Karpas-422 (cell line): ENCODE measurements around the gene GLIS2. TPM values are rescaled to one million over a fixed set of nuclear protein-coding genes. Genes with fewer than 3 reads are reported as not detected.

ENCODE experiments used
- DNase-seq: peaks from one replicate; pipeline ENCODE4 v3.0.0-alpha.2; 2015
- H2AFZ ChIP-seq: fragments of 200-600 bp; sonication (generic); 2 replicates; pipeline ENCODE4 v1.6.1; 2014; ENCODE audit warnings: antibody characterized with exemption, low read length, mixed read lengths
- H3K27ac ChIP-seq: fragments of 200-600 bp; sonication (generic); 2 replicates; pipeline ENCODE4 v1.5.1; 2014; ENCODE audit warnings: mild to moderate bottlenecking, low read length, moderate library complexity
- H3K27me3 ChIP-seq: fragments of 200-600 bp; sonication (generic); 2 replicates; pipeline ENCODE4 v1.6.1; 2014; ENCODE audit warnings: low read length, mixed read lengths
- H3K36me3 ChIP-seq: fragments of 200-600 bp; sonication (generic); 2 replicates; pipeline ENCODE4 v1.6.1; 2014; ENCODE audit warnings: low read length, mixed read lengths; ENCODE audit not compliant: insufficient read depth
- H3K4me1 ChIP-seq: fragments of 200-600 bp; sonication (generic); 2 replicates; pipeline ENCODE4 v1.6.1; 2014; ENCODE audit warnings: mild to moderate bottlenecking, low read length, mixed read lengths
- H3K4me2 ChIP-seq: fragments of 200-600 bp; sonication (generic); 2 replicates; pipeline ENCODE4 v1.6.1; 2014; ENCODE audit warnings: low read length, low read depth, mild to moderate bottlenecking; ENCODE audit not compliant: poor library complexity, severe bottlenecking
- H3K4me3 ChIP-seq: fragments of 200-600 bp; sonication (generic); 2 replicates; pipeline ENCODE4 v1.5.1; 2014; ENCODE audit warnings: mild to moderate bottlenecking, antibody characterized with exemption, low read length, mixed read lengths
- H3K79me2 ChIP-seq: fragments of 200-600 bp; sonication (generic); 2 replicates; pipeline ENCODE4 v1.6.1; 2014; ENCODE audit warnings: mild to moderate bottlenecking, low read length, mixed read lengths
- H3K9ac ChIP-seq: fragments of 200-600 bp; sonication (generic); 2 replicates; pipeline ENCODE4 v1.6.0; 2014; ENCODE audit warnings: low read length
- H3K9me2 ChIP-seq: fragments of 200-600 bp; sonication (generic), shearing (Covaris generic); replicated peaks from 2 replicates; pipeline ENCODE4 v1.6.0; 2014; ENCODE audit warnings: mild to moderate bottlenecking, low read length, moderate library complexity; ENCODE audit not compliant: insufficient read depth
- H3K9me3 ChIP-seq: fragments of 300-700, 200-600 bp; sonication (generic); 2 replicates; pipeline ENCODE4 v1.6.1; 2014; ENCODE audit warnings: low read length, mixed read lengths
- H4K20me1 ChIP-seq: fragments of 200-600 bp; sonication (generic); 2 replicates; pipeline ENCODE4 v1.6.1; 2014; ENCODE audit warnings: mild to moderate bottlenecking, antibody characterized with exemption, low read length, low read depth; ENCODE audit not compliant: insufficient read depth
- total RNA-seq: library from RNA; depleted of rRNA; stranded (reverse); fragments of >200 nt; shearing (Covaris generic); gene quantifications from 2 replicates; pipeline ENCODE4 v1.2.3, GENCODE V29; 2014; ENCODE audit warnings: low replicate concordance

The GLIS2 gene
- total RNA-seq, 1 experiment from 2014 or later: not detected

DNA sequence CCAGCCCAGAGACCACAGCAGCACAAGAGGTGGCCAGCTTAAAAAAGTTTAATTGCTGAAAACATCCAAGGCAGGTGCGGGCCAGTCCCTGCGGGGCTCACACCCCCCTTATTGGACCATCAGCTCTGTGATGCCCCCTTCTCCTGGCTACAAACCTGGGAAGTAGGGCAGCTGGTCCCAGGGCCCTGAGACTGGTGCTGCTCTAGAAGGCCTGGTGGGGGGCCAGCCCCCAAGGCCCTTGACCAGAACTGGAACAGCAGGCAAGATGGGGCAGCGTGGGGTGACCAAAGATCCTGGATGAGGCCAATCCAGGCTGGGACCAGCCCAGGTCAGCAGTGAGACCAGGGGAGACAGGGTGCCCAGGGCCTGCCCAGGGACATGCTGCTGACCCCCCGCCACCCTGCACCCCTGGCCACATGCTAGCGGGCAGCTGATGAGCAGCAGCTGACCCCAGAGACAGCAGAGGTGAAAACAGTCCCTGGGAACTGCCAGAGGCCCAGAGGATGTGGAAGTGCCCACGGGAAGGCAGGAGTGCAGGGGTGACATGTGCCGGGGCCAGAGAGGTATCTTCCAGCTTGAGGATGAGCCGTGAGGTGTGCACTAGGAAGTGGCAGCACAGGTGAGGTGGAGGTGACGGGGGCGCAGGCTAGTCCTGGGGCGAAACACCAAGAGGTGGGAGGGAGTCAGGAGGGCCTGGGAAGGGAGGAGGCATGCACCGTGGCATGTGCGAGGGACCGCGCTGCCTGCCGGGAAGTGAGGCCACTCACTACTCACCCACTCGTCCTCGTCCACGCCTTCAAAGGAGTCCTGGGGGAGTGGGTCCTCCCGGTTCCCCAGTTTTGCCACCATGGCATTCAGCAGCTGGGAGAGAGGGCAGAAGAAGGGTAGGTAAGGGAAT, 38.9 kb downstream of the GLIS2 start:
- H3K27ac ChIP-seq: no peak overlapping the region
- H3K4me1 ChIP-seq: peaks cover 22% of the 10 kb centered on the region
- H3K27me3 ChIP-seq: no peaks in the 10 kb centered on the region
- H3K36me3 ChIP-seq: peaks cover 9% of the 10 kb centered on the region
- DNase-seq: no peak
- H4K20me1 ChIP-seq: peaks cover 6% of the 10 kb centered on the region; the same call in 1 of the 2 replicates
- H2AFZ ChIP-seq: no peak overlapping the region
- H3K4me3 ChIP-seq: no peak overlapping the region
- H3K9ac ChIP-seq: no peak overlapping the region
- no peak overlapping the region for H3K4me2 ChIP-seq
- H3K79me2 ChIP-seq: peaks cover 13% of the 10 kb centered on the region
- H3K9me2 ChIP-seq: no peaks in the 10 kb centered on the region
- no peaks in the 10 kb centered on the region for H3K9me3 ChIP-seq

GRCh38 chr16:4356820-4357219, 41.0 kb downstream of the GLIS2 start:
- no peaks in the 10 kb centered on the region for H3K9me2 ChIP-seq
- no peak overlapping the region for H3K4me3 ChIP-seq
- no peak overlapping the region for H3K4me2 ChIP-seq
- peaks cover 21% of the 10 kb centered on the region for H3K36me3 ChIP-seq
- DNase-seq: no peak
- H4K20me1 ChIP-seq: peaks cover 9% of the 10 kb centered on the region; the same call in 1 of the 2 replicates
- peaks cover 34% of the 10 kb centered on the region for H3K4me1 ChIP-seq
- H3K27ac ChIP-seq: no peak overlapping the region
- no peaks in the 10 kb centered on the region for H3K79me2 ChIP-seq
- H3K9me3 ChIP-seq: no peaks in the 10 kb centered on the region
- H2AFZ ChIP-seq: no peak overlapping the region
- H3K9ac ChIP-seq: no peak overlapping the region
- no peaks in the 10 kb centered on the region for H3K27me3 ChIP-seq

GRCh38 chr16:4358236-4358635, 42.4 kb downstream of the GLIS2 start:
- H3K9me3 ChIP-seq: no peaks in the 10 kb centered on the region
- H3K4me3 ChIP-seq: no peak overlapping the region
- peaks cover 21% of the 10 kb centered on the region for H3K36me3 ChIP-seq
- H3K4me2 ChIP-seq: no peak overlapping the region
- peaks cover 41% of the 10 kb centered on the region for H3K4me1 ChIP-seq
- H3K9me2 ChIP-seq: no peaks in the 10 kb centered on the region
- H4K20me1 ChIP-seq: peaks cover 9% of the 10 kb centered on the region; the same call in 1 of the 2 replicates
- no peak for DNase-seq
- no peak overlapping the region for H3K27ac ChIP-seq
- H3K27me3 ChIP-seq: no peaks in the 10 kb centered on the region
- H3K79me2 ChIP-seq: no peaks in the 10 kb centered on the region
- H3K9ac ChIP-seq: no peak overlapping the region
- no peak overlapping the region for H2AFZ ChIP-seq

DNA sequence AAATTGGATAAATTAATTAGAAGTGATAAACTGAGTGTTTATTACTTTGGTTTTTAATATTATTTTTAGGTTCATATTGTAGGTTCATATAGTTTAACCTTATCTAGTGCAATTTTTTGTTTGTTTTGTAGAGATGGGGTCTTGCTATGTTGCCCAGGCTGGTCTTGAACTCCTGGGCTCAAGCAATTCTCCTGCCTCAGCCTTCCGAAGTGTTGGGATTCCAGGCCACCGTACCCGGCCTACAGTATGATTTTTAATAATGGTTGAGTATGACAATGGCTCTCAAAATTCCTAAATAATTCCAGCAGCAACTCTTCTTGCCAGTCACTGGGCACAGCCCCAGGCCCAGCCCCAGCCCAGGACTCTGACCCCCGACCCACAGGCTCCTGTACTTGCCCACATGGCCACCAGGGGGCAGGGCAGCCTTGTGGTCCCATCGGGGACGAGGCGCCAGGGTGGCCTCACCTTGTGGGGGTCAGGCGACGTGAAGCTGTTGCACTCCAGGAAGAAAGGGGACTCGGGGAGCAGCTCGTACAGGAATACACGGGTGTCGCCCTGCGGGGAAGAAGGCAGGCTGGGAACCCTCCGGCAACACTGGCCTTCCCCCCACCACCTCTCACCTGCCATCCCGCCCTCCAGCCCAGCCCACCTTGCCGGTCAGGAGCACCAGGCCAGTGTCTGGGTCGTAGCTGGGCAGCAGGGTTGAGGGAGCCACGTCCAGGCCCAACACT, 43.1 kb downstream of the GLIS2 start:
- Histone ChIP-seq H3K4me2 (no peak overlapping the region), H3K9me3 (no peaks in the 10 kb centered on the region), H3K4me3 (no peak overlapping the region), H3K9ac (no peak overlapping the region), H3K4me1 (peaks cover 49% of the 10 kb centered on the region), H3K27ac (no peak overlapping the region), H3K27me3 (no peaks in the 10 kb centered on the region), H4K20me1 (peaks cover 9% of the 10 kb centered on the region; the same call in 1 of the 2 replicates), H2AFZ (no peak overlapping the region), H3K79me2 (no peaks in the 10 kb centered on the region), H3K9me2 (no peaks in the 10 kb centered on the region), H3K36me3 (peaks cover 21% of the 10 kb centered on the region)
- DNase-seq: peak; percentile 89

DNA sequence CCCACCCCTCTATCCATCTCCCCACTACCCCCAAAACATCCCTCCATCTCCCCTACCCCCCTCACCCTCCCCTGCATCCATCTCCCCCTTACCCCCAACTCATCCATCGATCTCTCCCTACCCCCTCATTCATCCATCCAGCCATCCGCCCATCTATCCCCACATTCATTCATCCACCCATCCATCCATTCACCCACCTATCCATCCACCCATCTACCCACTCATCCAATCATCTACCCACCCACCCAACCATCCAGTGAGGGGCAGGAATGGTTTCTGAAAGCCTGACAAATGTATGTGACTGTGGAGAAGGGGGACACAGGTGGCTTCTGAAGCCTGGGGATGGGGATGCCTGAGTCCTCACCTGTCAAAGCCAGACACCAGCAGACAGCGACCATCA, 44.0 kb downstream of the GLIS2 start:
- Histone ChIP-seq H3K4me3 (no peak overlapping the region), H3K9me3 (no peaks in the 10 kb centered on the region), H3K79me2 (no peaks in the 10 kb centered on the region), H3K27ac (peak overlapping the region; percentile 14), H3K9me2 (no peaks in the 10 kb centered on the region), H2AFZ (no peak overlapping the region), H3K36me3 (peaks cover 21% of the 10 kb centered on the region), H3K4me1 (peaks cover 57% of the 10 kb centered on the region), H4K20me1 (peaks cover 9% of the 10 kb centered on the region; the same call in 1 of the 2 replicates), H3K4me2 (no peak overlapping the region), H3K9ac (0 out of 2 replicates have a peak overlapping the region, but pooled peaks have one; percentile 3), H3K27me3 (no peaks in the 10 kb centered on the region)
- no peak for DNase-seq

- Histone ChIP-seq H3K9me2 (no peaks in the 10 kb centered on the region), H3K4me2 (no peak overlapping the region), H3K9me3 (no peaks in the 10 kb centered on the region), H3K79me2 (no peaks in the 10 kb centered on the region), H3K4me1 (peaks cover 63% of the 10 kb centered on the region), H4K20me1 (peaks cover 9% of the 10 kb centered on the region; the same call in 1 of the 2 replicates), H3K4me3 (no peak overlapping the region), H2AFZ (no peak overlapping the region), H3K9ac (no peak overlapping the region), H3K27ac (peak overlapping the region; percentile 96), H3K36me3 (peaks cover 21% of the 10 kb centered on the region), H3K27me3 (no peaks in the 10 kb centered on the region)
- peak; percentile 77 for DNase-seq
Measured at GRCh38 chr16:4360538-4361021, 44.7 kb downstream of the GLIS2 start.

- H3K9me2 ChIP-seq: no peaks in the 10 kb centered on the region
- H3K9ac ChIP-seq: peak overlapping the region; percentile 81
- H3K27me3 ChIP-seq: no peaks in the 10 kb centered on the region
- peaks cover 9% of the 10 kb centered on the region; the same call in 1 of the 2 replicates for H4K20me1 ChIP-seq
- no peaks in the 10 kb centered on the region for H3K79me2 ChIP-seq
- DNase-seq: no peak
- H3K27ac ChIP-seq: peak overlapping the region; percentile 96
- no peaks in the 10 kb centered on the region for H3K9me3 ChIP-seq
- H3K4me3 ChIP-seq: peak overlapping the region; percentile 66; the same call in 1 of the 2 replicates
- H3K4me2 ChIP-seq: peak overlapping the region; percentile 84
- H3K4me1 ChIP-seq: peaks cover 71% of the 10 kb centered on the region
- peaks cover 21% of the 10 kb centered on the region for H3K36me3 ChIP-seq
- no peak overlapping the region for H2AFZ ChIP-seq
Measured at GRCh38 chr16:4361033-4361943, 45.4 kb downstream of the GLIS2 start.
